NCI-H1417 (cell line): ENCODE results near the gene EN2.

Source experiments
- DNase-seq, 3 experiments: peaks; one replicate each; lab custom pipeline; 2025; lab: John Stamatoyannopoulos, UW

The EN2 gene

GRCh38 chr7:155464183-155464582 is 6.3 kb downstream of the EN2 start:
- no peak for DNase-seq

- DNase-seq: no peak
Measured at GRCh38 chr7:155464948-155465739, 7.2 kb downstream of the EN2 start.

- no peak for DNase-seq
Measured at GRCh38 chr7:155465761-155466141, 7.8 kb downstream of the EN2 start.

- DNase-seq: peak in 2 of 3 experiments; percentile 36 to 40
Measured at GRCh38 chr7:155466142-155466813, 8.3 kb downstream of the EN2 start.

GRCh38 chr7:155466814-155467733 is 9.1 kb downstream of the EN2 start:
- peak; percentile 24 to 87 (median 81) for DNase-seq

GRCh38 chr7:155467846-155468784 is 10.2 kb downstream of the EN2 start:
- peak in 2 of 3 experiments; percentile 43 to 62 for DNase-seq

GRCh38 chr7:155468785-155469148 is 10.8 kb downstream of the EN2 start:
- DNase-seq: no peak

GRCh38 chr7:155469311-155470185 is 11.6 kb downstream of the EN2 start:
- no peak for DNase-seq

- DNase-seq: no peak
Measured at GRCh38 chr7:155470186-155470487, 12.2 kb downstream of the EN2 start.

- no peak for DNase-seq
Measured at GRCh38 chr7:155470686-155471638, 13.0 kb downstream of the EN2 start.

- no peak for DNase-seq
Measured at GRCh38 chr7:155471718-155472117, 13.8 kb downstream of the EN2 start.

GRCh38 chr7:155477476-155477875 is 19.5 kb downstream of the EN2 start:
- DNase-seq: no peak

- no peak for DNase-seq
Measured at GRCh38 chr7:155481764-155482163, 23.8 kb downstream of the EN2 start.

- no peak for DNase-seq
Measured at GRCh38 chr7:155482511-155483183, 24.7 kb downstream of the EN2 start.

- DNase-seq: no peak
Measured at GRCh38 chr7:155483245-155483644, 25.3 kb downstream of the EN2 start.

GRCh38 chr7:155483868-155484325 is 26.0 kb downstream of the EN2 start:
- DNase-seq: peak in 1 of 3 experiments; percentile 21

GRCh38 chr7:155484483-155485399 is 26.8 kb downstream of the EN2 start:
- no peak for DNase-seq
